HG03108 (cell line): ENCODE data around the gene EEF1G.
A peak's percentile ranks its signal among the peaks of the same experiment; 100 is the strongest.
"Not testable (repeated sequence)": the region's sequence is repeated elsewhere in the genome, so short reads cannot be mapped to it uniquely, and the experiment has no call there.

Source experiments
- ATAC-seq: cut with Tn5 transposase; IDR thresholded peaks from one replicate; pipeline ENCODE4 v1.9.1; 2021; ENCODE audit warnings: moderate library complexity; ENCODE audit not compliant: unreplicated experiment

The EEF1G gene

DNA sequence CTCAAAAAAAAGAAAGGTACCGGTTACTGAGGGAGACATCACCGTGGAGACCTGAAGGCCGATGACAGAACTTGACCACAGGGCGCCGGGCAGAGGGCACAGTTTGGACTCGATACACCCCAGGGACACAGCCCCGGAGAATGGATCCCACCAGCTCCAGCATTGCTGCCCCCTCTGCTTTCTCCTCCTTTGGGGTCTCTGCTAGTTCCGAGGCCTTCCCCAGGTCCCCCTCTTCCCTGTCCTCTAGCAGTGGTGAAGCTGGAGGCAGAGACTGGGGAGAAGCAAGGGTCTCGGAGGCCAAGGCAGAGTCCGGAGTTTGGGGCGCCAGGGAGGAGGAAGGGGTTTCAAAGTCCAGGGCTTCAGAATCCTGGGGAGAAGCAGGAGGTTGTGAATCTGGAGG is 4.8 kb upstream of the EEF1G start:
- no peak for ATAC-seq

DNA sequence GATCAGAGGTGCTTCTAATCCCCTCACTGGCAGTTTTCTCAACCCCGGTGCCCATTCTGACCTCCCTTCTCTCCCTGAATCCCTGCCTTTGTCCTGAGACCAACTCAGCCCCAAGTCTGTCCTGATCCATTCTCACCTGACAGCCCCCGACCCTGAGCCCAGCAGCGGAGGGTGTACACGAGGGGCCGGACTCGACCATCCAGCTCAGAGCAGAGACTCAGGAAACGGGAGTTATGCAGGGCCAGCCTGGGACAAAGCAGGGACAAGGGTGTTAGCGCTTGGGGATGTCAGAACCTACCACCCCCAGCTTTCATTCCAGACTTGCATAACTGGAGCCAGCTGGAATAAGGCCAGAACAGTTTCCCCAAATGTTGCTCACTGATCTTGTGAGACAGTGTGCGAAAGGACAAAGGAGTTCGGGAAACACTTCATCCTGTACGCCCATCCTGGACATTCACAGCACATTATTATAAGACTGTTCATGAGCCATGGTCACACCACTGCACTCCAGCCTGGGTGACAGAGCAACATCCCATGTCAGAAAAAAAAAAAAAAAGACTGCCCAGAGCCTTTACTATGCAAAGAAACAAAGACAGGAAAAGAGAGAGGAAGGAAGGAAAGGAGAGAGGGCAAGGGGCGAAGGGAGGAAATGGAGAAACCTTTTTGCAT is 3.5 kb upstream of the EEF1G start:
- no peak for ATAC-seq

DNA sequence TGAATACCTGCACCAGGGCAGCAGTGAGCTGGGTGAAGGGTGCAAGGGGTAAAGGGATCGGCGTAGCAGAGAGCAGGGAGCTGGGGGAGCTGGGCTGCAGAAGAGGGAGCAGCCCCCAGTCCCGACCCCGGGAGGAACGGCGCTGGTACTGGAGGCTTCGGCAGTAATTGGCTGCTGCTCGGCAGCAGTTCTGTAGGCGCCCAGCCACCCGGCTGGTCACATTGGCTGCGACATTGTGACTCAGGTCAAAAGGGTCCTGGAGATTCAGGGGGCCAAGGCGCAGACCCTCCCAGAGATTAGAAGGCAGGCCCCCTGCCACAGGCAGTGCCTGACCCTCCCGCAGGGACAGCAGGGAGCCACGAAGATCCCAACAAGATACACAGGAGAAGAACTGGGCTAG is 2.1 kb upstream of the EEF1G start:
- ATAC-seq, result no peak

DNA sequence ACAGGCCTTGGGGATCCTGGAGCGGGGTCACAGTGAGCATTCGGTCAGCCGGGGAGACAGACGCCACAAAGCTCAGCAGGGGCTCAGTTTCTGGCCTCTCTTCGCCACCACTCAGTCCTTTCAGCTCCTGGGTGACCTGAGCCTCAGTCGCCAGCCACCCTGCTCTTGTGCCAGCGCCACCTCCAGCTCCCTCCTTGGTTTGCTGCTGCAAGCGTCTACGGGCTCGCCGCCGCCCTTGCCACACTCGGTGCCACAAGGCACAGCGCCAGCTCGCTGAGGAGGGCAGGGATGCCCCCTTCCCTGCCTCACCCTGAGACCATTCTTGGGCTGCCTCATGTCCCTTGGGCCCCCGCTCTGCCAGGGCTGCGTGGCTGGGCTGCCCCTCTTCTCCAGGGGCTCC is 1.5 kb upstream of the EEF1G start:
- no peak for ATAC-seq

DNA sequence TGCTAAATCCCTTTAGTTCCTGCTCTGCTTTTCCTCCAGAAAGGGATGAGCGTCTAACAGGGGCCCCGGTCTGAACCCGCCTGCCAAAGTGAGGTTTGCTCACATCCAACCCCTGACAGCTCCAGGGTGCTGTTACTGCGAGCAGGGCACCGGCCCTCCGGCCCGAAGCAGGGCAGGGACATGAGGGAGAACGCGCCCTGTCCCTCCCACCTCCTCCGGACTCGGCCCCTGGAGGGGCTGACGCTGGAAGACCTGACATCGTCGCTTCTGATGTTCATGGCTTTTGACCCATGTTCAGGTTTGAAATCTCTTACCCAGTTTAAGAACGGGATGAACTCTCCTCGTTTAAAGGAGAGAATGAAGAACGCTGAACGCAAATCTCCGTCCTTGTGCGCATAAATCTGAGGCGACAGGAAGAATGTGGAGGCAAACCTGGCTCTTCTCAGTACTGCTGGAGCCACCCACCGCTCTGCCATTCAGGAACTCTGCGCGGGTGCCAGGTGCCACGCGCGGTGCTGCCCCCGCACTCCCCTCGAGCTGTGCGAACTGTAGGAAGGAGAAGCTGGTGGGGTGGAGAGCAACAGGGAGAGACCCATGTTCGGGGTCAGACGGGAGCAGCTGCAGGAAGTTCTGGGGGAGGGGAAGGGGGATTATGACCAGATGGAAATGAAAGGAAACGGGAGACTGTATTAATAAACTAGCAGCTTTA is 826 bp upstream of the EEF1G start:
- no peak for ATAC-seq

DNA sequence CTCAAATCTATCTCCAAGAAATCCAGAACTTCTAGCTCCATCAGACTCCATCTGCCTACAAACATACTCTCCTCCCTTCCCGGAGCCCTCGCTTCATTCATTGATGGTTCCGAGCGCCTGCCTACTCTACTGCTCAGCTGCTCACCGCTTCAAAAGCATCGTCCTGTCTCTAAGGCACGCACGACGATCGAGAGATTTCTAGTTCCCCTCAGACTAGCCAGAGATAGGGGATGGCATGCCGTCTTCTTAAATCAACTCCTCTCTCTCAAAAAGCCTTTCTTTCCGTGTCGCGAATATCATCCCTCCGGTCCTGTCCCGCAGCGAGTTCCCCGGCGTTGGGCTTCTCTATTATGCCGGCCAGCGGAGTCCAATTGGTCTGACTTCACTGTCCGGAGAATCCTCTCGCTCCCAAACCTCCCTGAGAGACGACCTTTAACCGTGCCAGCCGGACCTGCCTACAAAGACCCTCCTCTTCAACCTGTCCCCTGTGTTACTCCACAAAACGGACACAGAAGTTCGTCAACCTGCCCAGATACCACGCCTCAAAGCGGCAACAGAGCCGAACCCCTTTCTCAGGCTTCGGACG is 592 bp downstream of the EEF1G start:
- ATAC-seq, result no peak

DNA sequence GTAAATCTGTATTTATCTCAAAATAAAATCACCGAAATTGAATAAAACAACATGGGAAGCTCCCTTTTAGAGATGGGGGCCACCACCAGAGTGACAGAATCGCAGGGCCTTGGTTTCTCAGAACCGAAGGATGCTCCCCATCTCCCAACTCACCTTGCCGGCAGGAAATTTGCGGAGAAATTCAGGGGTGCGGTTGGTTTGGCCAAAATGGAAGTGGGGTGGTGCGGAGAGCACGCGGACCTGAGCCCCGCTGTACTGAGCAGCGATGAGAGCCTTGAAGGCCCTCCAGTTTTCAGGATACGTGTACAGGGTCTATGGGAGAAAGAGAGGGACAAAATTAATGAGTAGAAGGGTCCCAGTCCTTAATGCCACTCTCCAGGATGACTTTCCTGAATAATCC is 1.3 kb downstream of the EEF1G start:
- no peak for ATAC-seq

DNA sequence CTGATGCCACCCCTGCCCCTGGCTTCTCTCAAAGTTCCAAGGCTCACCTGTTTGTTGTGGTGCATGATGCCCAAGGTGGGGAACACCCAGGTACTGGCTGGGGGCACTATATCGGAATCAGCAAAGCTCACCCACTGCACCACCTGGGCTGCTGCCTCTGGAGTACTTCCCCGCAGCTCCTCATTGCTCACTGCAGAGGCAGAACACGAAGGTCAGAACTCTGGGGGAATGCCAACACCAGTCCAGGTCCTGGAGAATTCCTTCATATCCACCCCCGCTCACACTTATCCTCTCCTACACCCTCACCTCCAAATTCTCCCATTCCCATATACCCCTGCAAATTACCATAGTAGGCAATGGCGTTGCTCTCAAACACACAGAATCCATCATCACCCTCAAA is 2.2 kb downstream of the EEF1G start:
- not testable (repeated sequence) for ATAC-seq

DNA sequence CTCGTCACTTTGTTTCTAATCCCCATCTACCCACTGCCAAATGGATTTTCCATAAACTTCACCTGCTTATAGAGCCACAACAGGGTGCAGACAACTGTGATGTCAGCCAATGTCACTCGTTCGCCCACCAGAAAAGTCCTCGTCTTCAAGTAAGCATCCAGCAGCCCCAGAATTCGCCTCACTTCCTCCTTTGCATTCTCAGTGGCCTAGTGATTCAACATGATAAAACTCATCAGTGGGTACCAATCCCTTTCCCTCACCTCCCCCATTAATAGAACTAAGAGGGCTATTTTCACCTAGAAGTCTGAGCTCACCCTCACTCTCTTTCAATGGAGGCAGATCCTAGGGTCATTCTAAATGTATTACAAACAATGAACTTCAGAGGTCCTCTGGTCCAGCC is 2.8 kb downstream of the EEF1G start:
- ATAC-seq, result not testable (repeated sequence)

DNA sequence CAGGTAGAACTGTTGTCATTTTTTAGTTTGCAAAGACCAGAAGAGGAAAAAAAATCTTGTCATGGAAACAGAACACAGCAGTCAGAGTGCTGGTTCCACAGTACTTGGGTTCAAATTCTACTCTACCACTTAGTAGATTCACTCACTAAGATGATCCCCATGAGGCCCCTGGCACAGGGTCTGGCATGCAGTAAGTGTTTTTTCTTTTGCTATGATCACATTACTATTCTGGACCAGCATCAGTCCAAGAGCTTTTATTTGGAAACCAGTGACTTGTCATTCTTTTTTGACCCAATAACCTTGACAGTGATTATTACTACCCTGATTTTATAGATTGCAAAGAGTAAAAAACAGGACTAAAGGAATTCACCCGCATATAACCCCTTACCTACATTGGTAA is 4.1 kb downstream of the EEF1G start:
- ATAC-seq, result no peak

DNA sequence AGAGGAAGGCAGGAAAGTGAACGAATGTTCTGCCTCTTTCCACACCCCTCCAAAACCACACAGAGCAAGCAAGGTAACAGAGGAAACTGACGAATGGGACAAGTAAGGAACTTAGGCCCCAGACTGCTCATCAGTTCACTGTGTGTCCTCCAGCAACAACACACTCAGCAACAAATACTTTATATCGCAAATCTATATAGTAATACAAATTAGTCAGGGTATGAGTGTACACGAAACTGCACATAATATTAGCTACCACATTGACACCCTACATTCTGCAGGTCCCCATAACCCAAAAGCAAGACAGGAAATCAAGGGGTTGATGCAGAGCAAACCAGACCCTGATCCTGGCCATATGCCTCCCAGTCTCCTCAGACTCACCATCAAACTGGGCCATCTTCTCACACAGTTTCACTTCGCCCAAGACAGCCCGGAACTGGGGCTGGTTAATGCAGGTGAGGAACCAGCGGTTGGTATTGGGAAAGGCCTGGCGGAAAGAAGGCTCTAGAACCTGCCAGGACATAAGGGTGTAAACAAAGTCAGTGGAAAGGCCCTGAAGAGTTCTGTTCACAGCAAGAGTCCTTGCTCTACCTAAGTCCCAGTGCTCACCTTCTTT is 6.6 kb downstream of the EEF1G start:
- ATAC-seq, result no peak

DNA sequence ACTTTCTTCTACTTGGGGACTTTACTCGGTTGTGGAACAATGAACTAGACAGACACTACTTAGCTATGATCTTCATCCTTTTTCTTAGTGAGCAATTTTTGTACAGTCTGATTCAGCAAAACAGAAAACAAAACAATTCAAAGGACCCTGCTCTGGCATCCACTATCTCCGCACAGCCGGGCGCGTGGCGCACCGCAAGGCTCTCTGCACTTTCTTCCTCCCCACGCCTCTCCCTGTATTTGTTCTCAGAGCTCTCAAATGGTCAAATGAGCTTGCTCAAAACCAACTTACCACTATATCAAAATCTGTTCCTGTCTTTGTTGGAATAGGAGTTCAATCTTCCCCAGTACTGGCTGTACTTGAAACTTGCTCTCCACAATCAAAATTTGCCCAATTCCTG is 7.4 kb downstream of the EEF1G start:
- no peak for ATAC-seq

DNA sequence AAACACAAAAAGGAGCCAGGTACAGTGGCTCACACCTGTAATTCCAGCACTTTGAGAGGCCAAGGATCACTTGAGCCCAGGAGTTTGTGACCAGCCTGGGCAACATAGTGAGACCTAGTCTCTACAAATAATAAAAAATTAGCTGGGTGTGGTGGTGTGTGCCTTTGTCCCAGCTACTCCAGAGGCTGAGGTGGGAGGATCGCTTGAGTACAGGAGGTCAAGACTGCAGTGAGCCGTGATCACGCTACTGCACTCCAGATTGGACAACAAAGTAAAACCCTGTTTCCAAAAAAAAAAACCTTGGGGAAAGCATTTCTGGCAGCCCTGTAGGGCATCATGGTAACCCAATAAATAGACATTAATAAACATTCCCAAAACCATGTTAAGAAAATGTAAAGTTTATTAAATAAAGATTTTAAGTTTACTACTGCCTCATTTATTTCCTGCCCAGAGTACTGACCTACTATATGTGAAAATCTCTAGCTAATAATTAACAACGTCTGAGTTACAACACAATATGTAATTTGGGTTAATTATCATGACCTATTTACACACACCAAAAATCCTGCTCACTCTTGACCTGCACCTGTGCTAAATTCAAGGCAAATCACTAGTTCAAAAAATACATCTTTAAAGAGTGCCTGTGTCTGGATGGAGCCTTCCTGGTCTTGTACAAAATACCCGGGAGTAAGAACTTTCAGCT is 8.4 kb downstream of the EEF1G start:
- ATAC-seq, result no peak

DNA sequence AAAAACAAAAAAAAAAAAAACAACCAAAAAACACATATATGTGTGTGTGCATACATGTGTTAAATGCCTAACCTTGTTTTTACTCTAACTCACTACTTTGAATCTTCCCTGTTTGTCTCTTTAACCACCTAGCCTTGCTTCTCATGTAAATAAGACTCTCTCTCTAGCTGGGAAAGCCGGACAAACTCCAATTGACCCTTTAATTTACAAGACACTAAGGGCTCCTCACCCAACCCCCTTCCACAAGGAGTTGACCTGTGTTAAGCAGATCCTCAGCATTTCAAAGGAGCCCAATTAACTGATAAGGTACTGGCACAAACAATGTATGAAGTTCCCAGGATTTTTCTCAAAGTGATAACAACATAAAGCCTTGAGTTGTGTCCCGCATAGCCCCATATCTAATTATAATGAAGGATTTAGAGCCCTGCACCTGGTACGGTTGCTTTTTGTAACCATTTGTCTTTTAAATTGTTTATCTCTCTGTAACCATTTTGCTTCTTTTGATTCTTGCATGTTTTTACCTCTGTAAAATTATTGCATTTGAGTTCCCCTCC is 11.9 kb downstream of the EEF1G start:
- not testable (repeated sequence) for ATAC-seq

DNA sequence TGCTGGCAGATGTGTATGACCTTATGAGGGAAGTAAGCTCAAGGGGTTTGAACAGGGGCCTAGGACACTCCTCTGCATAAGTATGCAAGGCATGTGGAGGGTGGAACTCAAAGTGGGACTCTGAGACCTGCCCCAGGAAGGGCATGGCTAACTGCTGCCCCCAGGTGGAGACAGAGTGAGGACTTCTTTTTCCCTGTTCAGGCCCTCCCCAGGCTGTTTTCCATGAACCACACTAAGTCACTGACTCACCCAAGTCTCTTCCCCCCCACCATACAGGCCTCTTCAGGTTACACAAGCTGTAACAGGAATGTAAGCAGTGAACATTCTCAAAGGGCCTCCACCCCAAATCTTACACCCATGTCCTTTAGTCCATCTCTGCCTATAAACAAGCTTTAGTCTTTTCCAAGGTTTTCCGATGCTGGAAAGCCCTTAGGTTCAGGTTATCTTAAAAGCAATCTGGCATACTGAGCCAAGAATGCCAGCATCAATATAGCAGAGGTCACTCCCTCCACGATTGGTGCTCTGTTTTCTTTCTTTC is 13.1 kb downstream of the EEF1G start:
- ATAC-seq, result no peak

DNA sequence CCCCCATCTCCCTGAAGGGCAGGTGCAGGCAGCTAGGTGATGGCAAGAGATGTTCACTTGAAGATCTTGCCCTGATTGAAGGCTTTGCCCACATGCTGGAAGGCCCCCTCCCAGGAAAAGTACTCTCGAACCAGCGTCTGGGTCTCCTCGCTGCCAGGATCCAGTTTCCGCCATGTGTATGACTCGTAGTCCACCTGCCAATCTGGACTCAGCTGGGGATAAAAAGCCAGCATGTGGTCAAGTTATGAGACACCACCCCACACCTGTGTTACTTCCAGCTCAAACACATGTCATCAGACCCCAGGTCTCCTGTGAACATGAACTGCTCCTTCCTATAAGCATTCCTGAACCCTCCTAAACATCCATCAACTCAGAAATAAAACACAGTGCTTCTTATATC is 14.1 kb downstream of the EEF1G start:
- ATAC-seq, result not testable (repeated sequence)

DNA sequence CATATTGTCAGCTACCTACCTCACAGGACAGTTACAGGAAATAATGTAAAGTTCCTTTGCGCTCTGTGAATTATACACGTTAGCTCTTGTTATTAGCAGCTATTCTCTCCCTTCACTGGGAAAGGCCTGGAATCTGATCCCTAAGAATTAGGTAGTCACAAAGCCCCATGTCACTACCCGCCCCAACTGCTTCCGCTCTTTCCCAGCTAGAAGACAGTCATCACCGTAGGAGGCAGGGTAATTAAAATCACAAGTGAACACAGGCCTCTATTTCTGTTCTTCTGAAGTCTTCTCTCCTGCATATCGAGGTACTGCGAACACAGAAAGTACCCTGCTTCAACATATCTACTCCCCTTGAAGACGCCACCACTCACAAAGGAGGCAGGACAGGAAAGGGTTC is 14.5 kb downstream of the EEF1G start:
- ATAC-seq, result no peak

DNA sequence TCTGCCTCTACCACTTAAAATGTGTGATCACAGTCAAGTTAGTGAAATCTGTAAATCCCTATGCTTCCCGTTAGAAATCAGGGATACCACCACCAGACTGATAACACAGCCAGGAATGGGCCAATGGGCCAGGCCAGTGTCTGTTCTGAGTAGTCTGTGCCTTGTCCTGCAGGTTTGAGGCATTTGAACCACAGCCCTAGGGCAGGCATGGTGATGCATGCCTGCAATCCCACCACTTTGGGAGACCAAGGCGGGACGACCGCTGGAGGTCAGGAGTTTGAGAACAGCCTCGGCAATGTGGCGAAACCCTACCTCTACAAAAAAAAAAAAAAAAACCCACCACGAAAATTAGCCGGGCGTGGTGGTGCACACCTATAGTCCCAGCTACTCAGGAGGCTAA is 15.0 kb downstream of the EEF1G start:
- no peak for ATAC-seq

DNA sequence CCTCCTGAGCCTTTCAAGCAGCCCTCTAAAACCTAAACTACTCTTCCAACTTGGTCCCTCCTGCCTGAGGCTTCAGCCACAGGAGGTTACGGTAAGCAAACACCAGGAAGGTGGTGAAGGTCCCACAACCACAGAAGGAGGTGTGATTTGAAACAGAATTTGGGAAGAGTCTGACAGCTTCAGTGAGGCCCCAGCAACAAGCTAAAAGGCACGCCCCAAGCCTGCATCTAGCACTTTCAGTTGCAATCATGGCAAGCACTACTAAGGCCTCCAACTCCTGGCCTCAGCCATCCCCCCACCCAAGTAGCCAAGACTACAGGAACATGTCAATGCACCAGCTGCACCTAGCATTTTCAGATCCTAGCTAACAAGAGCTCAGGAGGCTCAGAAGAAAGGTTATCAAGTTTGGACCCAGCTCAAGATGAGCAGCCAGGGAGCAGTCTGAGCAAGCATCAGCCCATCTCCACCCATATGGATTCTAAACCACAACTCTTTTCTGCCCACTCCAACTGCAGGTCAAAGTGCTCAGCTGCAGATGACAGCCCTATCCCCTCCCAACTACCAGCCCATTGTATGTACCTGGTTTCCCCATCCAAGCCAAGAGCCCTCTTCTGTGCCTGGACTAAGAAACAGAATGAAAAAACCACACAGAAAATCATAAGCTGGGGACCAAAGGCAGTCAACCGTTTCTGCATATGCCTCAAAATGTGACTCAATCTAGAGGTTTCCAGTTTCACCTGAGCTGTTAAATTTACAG is 16.6 kb downstream of the EEF1G start:
- ATAC-seq, result peak; percentile 14
